Measurements from ENCODE around the gene MAGI2. TPM values are rescaled to one million over a fixed set of nuclear protein-coding genes. Genes with fewer than 3 reads are reported as not detected.
A peak's percentile ranks its signal among the peaks of the same experiment; 100 is the strongest.

Gene MAGI2
- total RNA-seq, 4 donors from 2014 or later: 7.8 to 44.7 (median 21.1) TPM

DNA sequence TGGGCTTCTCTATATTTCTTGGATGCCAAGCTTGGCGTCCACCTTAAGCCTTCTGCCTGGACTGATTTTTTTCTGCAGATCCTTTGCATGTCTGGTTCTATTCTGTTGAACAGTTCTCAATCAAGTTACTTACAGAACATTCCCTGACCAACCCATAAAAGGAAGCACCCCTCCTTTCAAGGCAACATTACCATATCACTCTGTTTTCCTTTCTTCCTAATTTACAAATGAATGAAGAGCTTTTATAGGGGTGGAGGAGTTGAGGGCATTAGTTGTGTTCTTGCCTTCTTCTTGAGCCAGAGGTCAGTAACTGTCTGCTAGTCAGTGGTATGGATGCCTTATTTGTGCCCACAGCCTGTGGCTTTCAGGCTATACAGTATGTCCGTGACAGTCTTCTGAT, 1293.9 kb downstream of the MAGI2 start:
- no peak overlapping the region for H3K4me3 ChIP-seq
- no peaks in the 10 kb centered on the region for H3K27me3 ChIP-seq
- ATAC-seq: no peak
- peaks cover 0 to 5% (median 0%) of the 10 kb centered on the region in 3 donors for H3K4me1 ChIP-seq
- H3K27ac ChIP-seq: no peak overlapping the region
- H3K36me3 ChIP-seq: peaks cover 0 to 11% of the 10 kb centered on the region in 2 donors
- WGBS, 2 donors (ENCODE audit: low coverage in 1 of 2): 86 to 94% methylated on average over 1 to 2 of the region's 2 CpGs
- no peak for TF ChIP-seq POLR2AphosphoS5 (IDR thresholded peaks at IDR 0.05)
- TF ChIP-seq, protein P1, sequence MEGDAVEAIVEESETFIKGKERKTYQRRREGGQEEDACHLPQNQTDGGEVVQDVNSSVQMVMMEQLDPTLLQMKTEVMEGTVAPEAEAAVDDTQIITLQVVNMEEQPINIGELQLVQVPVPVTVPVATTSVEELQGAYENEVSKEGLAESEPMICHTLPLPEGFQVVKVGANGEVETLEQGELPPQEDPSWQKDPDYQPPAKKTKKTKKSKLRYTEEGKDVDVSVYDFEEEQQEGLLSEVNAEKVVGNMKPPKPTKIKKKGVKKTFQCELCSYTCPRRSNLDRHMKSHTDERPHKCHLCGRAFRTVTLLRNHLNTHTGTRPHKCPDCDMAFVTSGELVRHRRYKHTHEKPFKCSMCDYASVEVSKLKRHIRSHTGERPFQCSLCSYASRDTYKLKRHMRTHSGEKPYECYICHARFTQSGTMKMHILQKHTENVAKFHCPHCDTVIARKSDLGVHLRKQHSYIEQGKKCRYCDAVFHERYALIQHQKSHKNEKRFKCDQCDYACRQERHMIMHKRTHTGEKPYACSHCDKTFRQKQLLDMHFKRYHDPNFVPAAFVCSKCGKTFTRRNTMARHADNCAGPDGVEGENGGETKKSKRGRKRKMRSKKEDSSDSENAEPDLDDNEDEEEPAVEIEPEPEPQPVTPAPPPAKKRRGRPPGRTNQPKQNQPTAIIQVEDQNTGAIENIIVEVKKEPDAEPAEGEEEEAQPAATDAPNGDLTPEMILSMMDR (IDR thresholded peaks at IDR 0.05): no peak
- TF ChIP-seq EP300 (IDR thresholded peaks at IDR 0.05): no peak
- TF ChIP-seq POLR2A (IDR thresholded peaks at IDR 0.05): no peak
- H3K9me3 ChIP-seq: no peaks in the 10 kb centered on the region

DNA sequence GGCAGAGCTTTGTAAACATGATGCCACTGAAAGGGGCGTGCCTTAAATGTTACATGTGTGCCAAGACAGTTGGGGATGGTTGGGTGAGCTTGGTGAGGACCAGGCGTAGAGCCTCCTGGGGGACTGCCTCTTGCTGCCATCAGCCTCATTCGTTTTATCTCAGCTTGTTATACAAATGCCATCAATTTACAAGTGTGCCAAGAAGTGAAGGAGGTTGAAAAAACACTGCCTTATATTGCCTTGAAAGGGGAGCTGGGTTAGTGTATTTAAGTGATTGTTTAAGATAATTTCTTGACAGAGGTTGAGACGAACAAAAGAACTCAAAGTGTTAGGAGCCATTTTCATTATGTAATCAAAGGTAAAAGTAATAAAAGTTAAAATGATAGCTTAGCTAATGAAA, 1300.2 kb downstream of the MAGI2 start:
- ATAC-seq: no peak
- no peaks in the 10 kb centered on the region for H3K27me3 ChIP-seq

DNA sequence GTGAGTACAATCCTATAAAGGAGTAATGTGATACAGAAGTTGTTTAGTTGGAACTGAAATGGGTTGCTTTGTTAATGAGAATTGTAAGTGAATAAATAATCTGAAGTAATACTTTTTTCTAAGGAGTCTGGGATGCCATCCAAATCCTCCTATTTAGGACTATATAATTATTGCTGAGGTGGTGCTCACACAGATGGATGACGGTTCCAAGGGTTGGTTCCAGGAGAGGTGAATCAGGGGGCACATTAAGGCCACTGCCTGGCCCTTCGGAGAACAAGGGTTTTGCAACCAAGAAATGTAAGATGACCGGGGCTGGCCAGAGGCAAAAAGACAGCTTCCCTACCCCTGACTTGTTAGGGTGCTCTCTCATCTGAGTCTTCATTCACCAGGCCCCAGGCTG, 1302.2 kb downstream of the MAGI2 start:
- peak; percentile 68 for ATAC-seq
- H3K4me3 ChIP-seq: no peak overlapping the region
- H3K27ac ChIP-seq: peak overlapping the region; percentile 7 to 71 (median 36)
- WGBS, 2 donors (ENCODE audit: low coverage in 1 of 2): 18 to 37% methylated on average over 2 to 3 of the region's 3 CpGs
- peaks cover 4 to 34% (median 6%) of the 10 kb centered on the region in 3 donors for H3K4me1 ChIP-seq
- TF ChIP-seq POLR2AphosphoS5 (IDR thresholded peaks at IDR 0.05) (peak; percentile 76), POLR2A (IDR thresholded peaks at IDR 0.05) (no peak)
- no peaks in the 10 kb centered on the region for H3K36me3 ChIP-seq
- H3K27me3 ChIP-seq: no peaks in the 10 kb centered on the region
- H3K9me3 ChIP-seq: no peaks in the 10 kb centered on the region

More for the DNA sequence above, 1300.2 kb downstream of the MAGI2 start:
- Histone ChIP-seq H3K27ac (no peak overlapping the region), H3K36me3 (no peaks in the 10 kb centered on the region), H3K4me1 (peaks cover 4 to 34% (median 6%) of the 10 kb centered on the region in 3 donors), H3K9me3 (no peaks in the 10 kb centered on the region), H3K4me3 (no peak overlapping the region)
- TF ChIP-seq POLR2AphosphoS5 (IDR thresholded peaks at IDR 0.05) (no peak), POLR2A (IDR thresholded peaks at IDR 0.05) (no peak), EP300 (IDR thresholded peaks at IDR 0.05) (no peak)
- TF ChIP-seq, protein P1 (IDR thresholded peaks at IDR 0.05): no peak
- WGBS, 2 donors (ENCODE audit: low coverage in 1 of 2): 40 to 72% methylated on average over 2 to 4 of the region's 4 CpGs

DNA sequence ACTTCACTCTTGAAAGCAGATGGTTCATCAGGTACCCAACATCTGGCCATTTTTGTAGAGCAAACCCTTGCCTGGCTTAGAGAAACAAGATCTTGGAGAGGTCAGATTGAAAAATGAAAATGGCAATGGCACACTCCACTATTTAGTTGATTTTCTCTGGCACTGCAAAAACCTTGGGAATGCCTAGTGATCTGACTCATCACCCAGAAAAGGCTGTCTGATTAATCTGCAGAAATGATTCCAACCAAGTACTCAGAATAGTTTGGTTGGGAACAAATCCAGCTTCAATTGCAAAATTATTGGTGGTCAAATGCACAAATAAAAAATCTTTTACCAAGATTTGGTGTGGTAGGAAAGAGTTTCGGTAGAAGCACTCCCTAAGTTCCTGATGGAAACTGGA, 1303.7 kb downstream of the MAGI2 start:
- Histone ChIP-seq H3K27ac (peak overlapping the region in 1 of 4 donors; percentile 19), H3K4me3 (no peak overlapping the region), H3K36me3 (no peaks in the 10 kb centered on the region), H3K4me1 (peaks cover 4 to 34% (median 6%) of the 10 kb centered on the region in 3 donors), H3K9me3 (no peaks in the 10 kb centered on the region), H3K27me3 (no peaks in the 10 kb centered on the region)
- TF ChIP-seq POLR2AphosphoS5 (IDR thresholded peaks at IDR 0.05) (peak; percentile 12), EP300 (IDR thresholded peaks at IDR 0.05) (no peak)
- WGBS, 2 donors (ENCODE audit: low coverage in 1 of 2): 23 to 80% methylated on average over 1 of the region's 1 CpG
- ATAC-seq: no peak

DNA sequence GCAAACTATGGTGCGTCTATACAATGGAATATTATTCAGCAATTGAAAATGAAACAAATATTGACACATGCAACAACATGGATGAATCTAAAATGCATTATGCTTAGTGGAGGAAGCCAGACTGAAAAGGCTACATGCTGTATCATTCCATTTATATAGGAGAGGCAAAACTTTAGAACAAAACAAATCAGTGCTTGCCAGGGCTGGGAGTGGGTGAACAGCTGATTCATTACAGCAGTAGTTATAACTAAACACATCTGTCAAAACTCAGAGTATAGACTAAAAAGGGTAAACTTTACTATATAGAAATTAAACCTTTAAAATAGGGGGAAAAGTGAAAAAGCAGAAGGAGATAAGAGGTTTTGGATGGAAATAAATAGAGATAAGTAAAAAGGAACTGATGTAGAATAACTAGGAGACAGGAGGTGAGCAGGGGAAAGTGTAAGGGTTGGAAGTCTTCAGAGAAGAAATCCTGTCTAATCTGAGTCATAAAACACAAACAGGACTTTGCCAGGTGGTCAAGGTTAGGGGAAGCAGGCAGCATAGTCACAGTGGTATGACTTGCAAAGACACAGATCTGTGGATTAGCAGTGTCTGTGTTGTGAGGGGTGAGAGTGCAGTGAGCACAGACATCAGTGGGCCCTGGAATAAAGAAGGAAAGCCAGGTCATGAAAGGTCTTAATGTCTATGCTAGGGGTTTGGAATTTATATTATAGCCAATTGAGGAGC, 1305.1 kb downstream of the MAGI2 start:
- no peak for TF ChIP-seq EP300 (IDR thresholded peaks at IDR 0.05)
- H3K27ac ChIP-seq: no peak overlapping the region
- no peaks in the 10 kb centered on the region for H3K36me3 ChIP-seq

DNA sequence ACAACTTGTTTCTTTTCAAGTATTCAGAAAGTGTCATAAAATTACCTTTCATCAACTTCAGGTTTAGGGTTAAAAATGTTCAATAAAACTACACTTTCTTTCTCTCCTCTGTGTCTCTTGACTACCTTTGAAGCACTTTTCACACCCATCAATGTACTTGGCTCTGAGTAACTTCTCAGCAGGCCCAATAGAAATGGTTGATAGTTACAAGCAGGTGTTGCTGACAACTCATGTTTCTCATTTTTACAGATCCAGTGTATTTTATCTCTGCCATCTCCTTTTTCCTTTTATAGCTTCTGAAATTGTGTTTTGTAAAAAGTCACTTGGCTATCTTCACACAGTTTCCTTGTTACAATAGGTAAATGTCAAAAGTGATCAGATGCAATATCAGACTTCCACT, 1306.9 kb downstream of the MAGI2 start:
- no peak for ATAC-seq
- Histone ChIP-seq H3K27me3 (no peaks in the 10 kb centered on the region), H3K9me3 (no peaks in the 10 kb centered on the region), H3K4me3 (no peak overlapping the region), H3K4me1 (peaks cover under 1 to 25% (median 6%) of the 10 kb centered on the region in 3 donors), H3K27ac (no peak overlapping the region), H3K36me3 (no peaks in the 10 kb centered on the region)
- TF ChIP-seq POLR2AphosphoS5 (IDR thresholded peaks at IDR 0.05) (no peak), POLR2A (IDR thresholded peaks at IDR 0.05) (no peak), EP300 (IDR thresholded peaks at IDR 0.05) (no peak)
- TF ChIP-seq, protein P1 (IDR thresholded peaks at IDR 0.05): no peak

More for the DNA sequence above, 1305.1 kb downstream of the MAGI2 start:
- Histone ChIP-seq H3K4me1 (peaks cover 4 to 34% (median 6%) of the 10 kb centered on the region in 3 donors), H3K4me3 (no peak overlapping the region), H3K27me3 (no peaks in the 10 kb centered on the region), H3K9me3 (no peaks in the 10 kb centered on the region)
- 81 to 86% methylated on average over 1 of the region's 1 CpG for WGBS, 2 donors (ENCODE audit: low coverage in 1 of 2)
- no peak for ATAC-seq
